Amniotic epithelial cell (primary cell): ENCODE data around the gene DPF1.

Experiments
- DNase-seq: peaks from one replicate; pipeline ENCODE4 v3.0.0-alpha.2; 2010; ENCODE audit warnings: low read depth

DPF1 gene

DNA sequence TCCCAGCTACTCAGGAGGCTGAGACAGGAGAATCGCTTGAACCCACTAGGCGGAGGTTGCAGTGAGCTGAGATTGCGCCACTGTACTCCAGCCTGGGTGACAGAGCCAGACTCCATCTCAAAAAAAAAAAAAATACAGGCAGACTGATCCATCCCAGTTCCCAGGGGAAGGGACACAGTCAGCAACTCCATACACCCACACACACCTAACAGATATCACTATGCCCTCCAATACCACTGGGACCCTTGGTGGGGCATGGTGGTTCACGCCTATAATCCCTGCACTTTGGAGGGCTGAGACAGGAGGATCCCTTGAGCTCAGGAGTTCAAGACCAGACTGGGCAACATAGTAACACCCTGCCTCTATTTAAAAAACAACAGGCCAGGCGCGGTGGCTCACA is 2.6 kb downstream of the DPF1 start:
- DNase-seq: no peak

DNA sequence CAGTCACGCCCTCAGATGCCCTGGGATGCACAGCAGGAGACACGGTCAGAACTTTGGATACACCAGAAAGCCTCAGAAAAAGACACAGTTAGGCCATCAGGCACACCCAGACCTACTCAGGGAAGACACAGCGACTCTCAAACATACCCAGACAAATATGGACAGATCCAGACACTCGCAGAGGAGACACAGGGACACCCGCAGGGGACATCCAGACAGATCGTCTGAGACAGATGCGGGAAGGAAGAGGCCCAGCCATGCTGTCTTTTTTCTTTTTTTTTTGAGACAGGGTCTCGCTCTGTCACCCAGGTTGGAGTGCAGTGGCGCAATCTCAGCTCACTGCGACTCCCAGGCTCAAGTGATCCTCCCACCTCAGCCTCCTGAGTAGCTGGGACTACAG is 4.8 kb downstream of the DPF1 start:
- DNase-seq: no peak

GRCh38 chr19:38218204-38218603 is 5.8 kb downstream of the DPF1 start:
- DNase-seq: no peak

DNA sequence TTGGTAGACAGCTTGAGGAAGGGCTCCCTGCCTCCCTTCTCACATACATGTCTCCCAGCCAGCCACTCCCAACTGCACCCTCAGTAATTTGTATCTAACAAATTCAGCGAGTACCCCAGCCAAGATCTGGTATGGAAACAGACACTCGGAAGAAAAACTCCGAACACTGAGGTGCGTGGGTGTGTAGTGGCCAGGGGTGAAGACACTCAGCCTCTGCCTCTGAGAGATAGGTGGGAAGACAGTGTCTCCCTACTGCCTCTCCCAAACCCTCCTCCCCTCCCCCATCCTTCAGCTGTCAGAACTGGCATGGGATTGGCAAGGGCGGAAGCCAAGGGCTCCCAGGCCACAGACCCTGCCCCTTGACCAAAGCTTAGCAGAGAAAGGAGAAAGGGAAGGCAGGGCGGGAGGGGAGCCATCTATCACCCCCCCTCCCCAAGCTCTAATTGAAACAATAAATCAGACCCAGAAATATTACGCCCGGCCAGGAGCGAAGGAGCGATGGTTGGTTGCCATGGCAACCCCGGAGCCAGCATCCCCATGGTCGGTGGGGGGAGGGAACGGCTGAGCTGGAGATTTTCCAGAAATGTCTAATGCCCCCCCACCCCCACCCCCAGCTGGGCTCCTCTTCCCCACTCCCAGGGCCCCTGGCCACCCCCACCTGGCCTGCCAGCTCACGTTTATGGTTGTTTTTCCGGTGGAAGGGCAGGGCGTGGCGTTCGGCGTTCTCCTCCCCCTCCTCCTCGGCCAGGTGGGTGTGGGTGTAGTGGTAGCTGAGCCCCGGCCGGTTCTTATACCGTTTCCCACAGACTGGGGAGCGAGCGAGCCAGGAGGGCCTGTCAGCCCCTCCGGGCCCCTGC is 7.0 kb downstream of the DPF1 start:
- no peak for DNase-seq

GRCh38 chr19:38213911-38214625 is 10.0 kb downstream of the DPF1 start:
- DNase-seq: peak; percentile 64

- DNase-seq: no peak
Observed at GRCh38 chr19:38213469-38213868, 10.6 kb downstream of the DPF1 start.

DNA sequence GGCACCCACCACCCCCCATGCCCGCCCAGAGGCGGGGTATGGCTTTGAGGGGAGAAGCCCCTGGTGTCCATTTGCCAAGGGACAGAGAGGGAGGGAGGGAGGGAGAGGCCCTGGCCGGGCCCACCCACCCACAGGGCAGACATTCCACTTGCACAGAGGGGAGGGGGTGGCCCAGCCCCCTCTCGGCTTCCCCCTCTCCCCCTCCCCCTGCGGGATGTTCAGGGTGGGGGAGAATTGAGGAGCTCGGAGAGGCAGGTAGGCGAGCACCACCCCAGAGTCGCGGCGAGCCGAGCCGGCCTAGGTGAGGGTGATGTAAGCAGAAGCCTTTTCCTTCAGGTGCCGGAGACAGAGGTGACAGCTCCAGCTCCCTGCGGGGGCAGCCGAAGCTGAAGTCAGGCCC is 12.3 kb downstream of the DPF1 start:
- no peak for DNase-seq

- no peak for DNase-seq
Observed at GRCh38 chr19:38211151-38211591, 12.9 kb downstream of the DPF1 start.

- peak; percentile 16 for DNase-seq
Observed at GRCh38 chr19:38210458-38210987, 13.5 kb downstream of the DPF1 start.

DNA sequence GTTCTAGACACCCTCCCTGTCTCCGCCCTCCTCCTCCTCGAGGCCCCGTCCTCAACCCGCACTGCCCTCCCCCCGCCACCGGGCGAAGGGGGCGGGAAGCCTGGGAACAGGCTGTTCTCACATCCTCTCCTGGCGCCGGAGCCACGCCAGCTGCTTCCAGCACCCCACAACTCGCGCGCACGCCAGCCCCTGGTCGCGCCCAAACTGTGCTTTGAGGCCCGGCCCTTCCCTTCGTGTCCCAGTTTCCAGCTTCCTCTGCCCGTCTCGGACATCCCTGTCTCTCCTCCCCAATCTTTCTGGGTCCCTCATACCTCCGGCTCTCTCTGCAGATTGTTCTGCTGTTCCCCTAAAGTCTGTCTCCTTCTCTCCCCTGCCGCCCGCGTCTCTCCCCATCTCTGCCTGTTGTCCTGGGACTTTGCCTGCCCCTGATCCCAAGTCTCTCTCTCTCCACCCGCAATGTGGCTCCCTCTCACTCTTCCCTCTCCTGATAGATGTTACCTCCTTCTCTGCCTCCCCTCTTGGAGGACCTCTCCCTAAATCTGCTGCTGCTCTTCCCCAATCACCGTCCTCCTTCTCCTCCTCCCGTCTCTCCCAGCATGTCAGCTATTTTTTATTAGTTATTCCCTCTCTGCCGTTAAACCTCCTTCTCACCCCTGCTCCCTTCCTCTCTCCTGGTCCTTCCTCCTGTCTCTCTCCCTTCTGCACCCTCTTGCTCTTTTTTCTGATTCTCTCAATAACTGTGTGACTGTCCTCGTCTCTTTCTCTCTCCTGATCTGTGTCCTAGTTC is 14.2 kb downstream of the DPF1 start:
- no peak for DNase-seq

DNA sequence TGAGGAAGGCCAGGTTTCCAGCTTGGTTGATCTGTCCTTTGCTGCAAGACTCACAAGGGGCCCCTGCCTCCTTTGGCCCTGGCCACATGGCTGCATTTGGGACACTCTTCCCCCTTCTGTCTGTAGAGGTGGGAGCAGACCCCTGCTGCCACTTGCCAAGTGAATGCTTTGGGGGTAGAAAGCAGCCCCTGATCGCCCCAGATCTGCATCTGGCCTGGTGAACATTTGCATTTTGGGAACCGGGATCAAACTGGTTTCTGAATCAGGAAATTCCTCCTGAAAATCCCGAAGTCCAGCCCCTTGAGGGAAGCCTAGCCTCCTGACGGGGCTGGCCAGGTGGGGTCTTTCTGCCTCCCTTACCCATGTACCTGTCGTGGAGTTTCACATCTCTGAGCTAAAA is 14.9 kb downstream of the DPF1 start:
- no peak for DNase-seq

DNA sequence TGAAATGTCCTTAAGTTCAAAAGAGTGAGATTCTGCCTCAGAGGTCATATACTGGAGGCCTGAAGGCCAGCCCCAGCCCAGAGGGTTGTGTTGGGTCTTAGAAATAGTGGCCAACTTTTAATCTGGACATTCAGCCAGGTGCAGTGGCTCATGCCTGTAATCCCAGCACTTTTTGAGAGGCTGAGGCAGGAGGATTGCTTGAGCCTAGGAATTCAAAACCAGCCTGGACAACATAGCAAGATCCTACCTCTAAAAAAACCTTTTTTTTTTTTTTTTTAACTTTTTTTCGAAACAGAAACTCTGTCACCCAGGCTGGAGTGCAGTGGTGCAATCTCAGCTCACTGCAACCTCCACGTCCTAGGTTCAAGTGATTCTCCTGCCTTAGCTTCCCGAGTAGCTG is 15.5 kb downstream of the DPF1 start:
- no peak for DNase-seq

GRCh38 chr19:38207543-38207942 is 16.5 kb downstream of the DPF1 start:
- DNase-seq: no peak

- no peak for DNase-seq
Observed at GRCh38 chr19:38206928-38207327, 17.1 kb downstream of the DPF1 start.

- no peak for DNase-seq
Observed at GRCh38 chr19:38206006-38206745, 17.8 kb downstream of the DPF1 start.

GRCh38 chr19:38204728-38205127 is 19.3 kb downstream of the DPF1 start:
- DNase-seq: no peak

DNA sequence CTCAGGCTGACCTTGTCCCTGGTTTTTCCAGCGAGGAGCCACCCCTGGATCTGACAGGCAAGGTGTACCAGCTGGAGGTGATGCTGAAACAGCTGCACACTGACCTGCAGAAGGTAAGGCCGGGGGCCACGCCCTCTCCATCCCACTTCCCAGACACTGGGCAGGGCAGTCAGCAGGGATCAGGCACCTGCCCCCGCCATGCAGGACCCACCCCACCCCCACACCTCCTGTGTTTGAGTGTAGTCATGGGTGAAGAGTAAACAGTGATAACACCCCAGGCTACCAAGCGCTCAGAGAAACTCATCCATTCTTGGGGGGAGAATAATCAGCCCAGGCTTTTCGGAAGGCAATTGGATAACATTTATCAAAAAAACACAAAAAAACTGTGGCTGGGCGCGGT is 19.9 kb downstream of the DPF1 start:
- DNase-seq: no peak

- no peak for DNase-seq
Observed at GRCh38 chr19:38203197-38203596, 20.8 kb downstream of the DPF1 start.

DNA sequence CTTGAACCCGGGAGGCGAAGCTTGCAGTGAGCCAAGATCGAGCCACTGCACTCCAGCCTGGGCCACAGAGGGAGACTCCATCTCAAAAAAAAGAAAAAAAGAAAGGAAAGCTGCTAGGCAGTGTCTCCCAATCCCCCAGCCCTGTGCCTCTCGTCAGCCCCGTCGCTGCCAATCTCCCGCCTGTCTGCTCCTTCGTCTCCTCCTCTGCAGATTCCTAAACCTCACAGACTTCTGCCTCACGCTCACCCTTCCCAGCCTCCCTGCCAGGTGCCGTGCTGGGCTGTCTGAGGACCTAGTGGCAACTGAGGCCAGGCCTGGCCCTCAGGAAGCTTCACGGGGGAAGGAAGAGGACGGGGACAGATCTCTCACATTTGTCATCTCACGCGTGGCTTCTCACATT is 21.5 kb downstream of the DPF1 start:
- no peak for DNase-seq

DNA sequence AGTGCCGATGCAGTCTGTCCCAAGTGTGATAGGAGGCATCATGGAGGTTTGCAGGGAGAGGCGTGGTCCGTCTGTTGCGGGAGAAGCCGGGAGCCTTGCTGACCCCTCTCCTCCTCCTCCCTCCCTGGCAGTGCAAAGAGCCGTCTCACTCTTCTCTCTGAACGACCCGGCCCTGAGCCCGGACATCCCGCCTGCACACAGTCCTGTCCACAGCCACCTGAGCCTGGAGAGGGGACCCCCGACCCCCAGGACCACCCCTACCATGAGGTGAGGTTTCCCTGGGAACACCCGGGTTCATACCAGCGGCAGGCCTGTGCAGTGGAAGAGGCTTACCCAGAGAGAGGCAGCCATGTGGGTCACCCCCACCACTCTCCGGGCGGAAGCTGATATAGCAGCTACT is 22.3 kb downstream of the DPF1 start:
- DNase-seq: no peak

GRCh38 chr19:38199340-38199739 is 24.7 kb downstream of the DPF1 start:
- DNase-seq: no peak
